Neural cell (in vitro differentiated cells): Measurements from ENCODE around the gene SEC22A. TPM values are rescaled to one million over a fixed set of nuclear protein-coding genes. Genes with fewer than 3 reads are reported as not detected.

Experiments
- H2AFZ ChIP-seq: fragments of 200-600, 300-800 bp; sonication (generic), shearing (Covaris generic); 2 replicates; pipeline ENCODE4 v1.6.0; 2014; ENCODE audit warnings: low read depth, mild to moderate bottlenecking, antibody characterized with exemption, low read length, moderate library complexity
- H3F3A ChIP-seq: fragments of 200-600 bp; shearing (Covaris generic); 2 replicates; pipeline ENCODE4 v1.6.1; 2016; ENCODE audit warnings: mild to moderate bottlenecking, moderate library complexity, mixed read lengths, antibody characterized with exemption, low read length; ENCODE audit not compliant: insufficient read depth, poor library complexity, severe bottlenecking
- H3K27ac ChIP-seq: fragments of 200-600, 300-800 bp; sonication (generic), shearing (Covaris generic); 2 replicates; pipeline ENCODE4 v1.5.1; 2014; ENCODE audit warnings: mild to moderate bottlenecking, low read length, moderate library complexity
- H3K27me3 ChIP-seq: fragments of 300-800, 200-600 bp; sonication (generic), shearing (Covaris generic); 2 replicates; pipeline ENCODE4 v1.6.0; 2014; ENCODE audit warnings: mild to moderate bottlenecking, low read depth, low read length, moderate library complexity; ENCODE audit not compliant: insufficient read depth
- H3K36me3 ChIP-seq: fragments of 300-800, 200-600 bp; sonication (generic), shearing (Covaris generic); 2 replicates; pipeline ENCODE4 v1.5.1; 2014; ENCODE audit warnings: mild to moderate bottlenecking, antibody characterized with exemption, low read length, moderate library complexity; ENCODE audit not compliant: insufficient read depth
- H3K4me2 ChIP-seq: fragments of 300-800, 200-600 bp; sonication (generic), shearing (Covaris generic); 2 replicates; pipeline ENCODE4 v1.6.0; 2014; ENCODE audit warnings: mild to moderate bottlenecking, low read length
- H3K4me3 ChIP-seq: fragments of 300-800, 200-600 bp; sonication (generic), shearing (Covaris generic); 2 replicates; pipeline ENCODE4 v1.5.1; 2014; ENCODE audit warnings: mild to moderate bottlenecking, low read length, moderate library complexity
- H3K79me2 ChIP-seq: fragments of 200-600 bp; shearing (Covaris generic); replicated peaks from 2 replicates; pipeline ENCODE4 v1.6.0; 2014; ENCODE audit warnings: mild to moderate bottlenecking, low read length, moderate library complexity; ENCODE audit not compliant: insufficient read depth
- H3K9ac ChIP-seq: fragments of 300-800, 200-600 bp; sonication (generic), shearing (Covaris generic); 2 replicates; pipeline ENCODE4 v1.6.1; 2016; ENCODE audit warnings: mild to moderate bottlenecking, low read length, mixed read lengths
- H3K9me2 ChIP-seq: fragments of 200-600 bp; shearing (Covaris generic); 2 replicates; pipeline ENCODE4 v1.6.1; 2016; ENCODE audit warnings: mild to moderate bottlenecking, low read length, mixed read lengths; ENCODE audit not compliant: insufficient read depth
- H3K9me3 ChIP-seq: fragments of 200-600, 300-800 bp; sonication (generic), shearing (Covaris generic); 2 replicates; pipeline ENCODE4 v1.6.1; 2016; ENCODE audit warnings: mild to moderate bottlenecking, mixed run types, low read length, moderate library complexity, mixed read lengths
- H4K20me1 ChIP-seq: fragments of 200-600 bp; shearing (Covaris generic); 2 replicates; pipeline ENCODE4 v1.6.1; 2016; ENCODE audit warnings: mild to moderate bottlenecking, mixed run types; ENCODE audit not compliant: insufficient read depth
- CTCF ChIP-seq: fragments of 450-650 bp; IDR thresholded peaks from 2 replicates; pipeline ENCODE4 v1.5.1; 2014; ENCODE audit warnings: antibody characterized with exemption, mild to moderate bottlenecking, moderate library complexity; ENCODE audit not compliant: poor library complexity, severe bottlenecking
- EP300 ChIP-seq: fragments of 450-650 bp; conservative IDR thresholded peaks from 2 replicates; pipeline ENCODE4 v1.6.1; 2014; ENCODE audit warnings: antibody characterized with exemption, mild to moderate bottlenecking, moderate library complexity; ENCODE audit not compliant: poor library complexity, severe bottlenecking
- EZH2 ChIP-seq: fragments of 200-600, 300-800 bp; shearing (Covaris generic), sonication (generic); IDR thresholded peaks from 2 replicates; pipeline ENCODE4 v1.6.1; 2014; ENCODE audit warnings: antibody characterized with exemption, low read length, borderline replicate concordance, mild to moderate bottlenecking; ENCODE audit not compliant: insufficient read depth, poor library complexity, severe bottlenecking
- MXI1 ChIP-seq: fragments of 450-650 bp; conservative IDR thresholded peaks from 2 replicates; pipeline ENCODE4 v1.6.1; 2014; ENCODE audit warnings: antibody characterized with exemption, mild to moderate bottlenecking; ENCODE audit not compliant: poor library complexity, severe bottlenecking
- POLR2AphosphoS5 ChIP-seq: IDR thresholded peaks from 2 replicates; pipeline ENCODE4 v1.6.1; 2012
- RAD21 ChIP-seq: fragments of 450-650 bp; conservative IDR thresholded peaks from 2 replicates; pipeline ENCODE4 v1.6.1; 2014; ENCODE audit warnings: antibody characterized with exemption, mild to moderate bottlenecking, moderate library complexity
- REST ChIP-seq: IDR thresholded peaks from 2 replicates; pipeline ENCODE4 v1.6.1; 2012; ENCODE audit warnings: borderline replicate concordance
- SMC3 ChIP-seq: fragments of 450-650 bp; conservative IDR thresholded peaks from 2 replicates; pipeline ENCODE4 v1.6.1; 2014; ENCODE audit warnings: antibody characterized with exemption, mild to moderate bottlenecking, moderate library complexity; ENCODE audit not compliant: poor library complexity
- TAF1 ChIP-seq: IDR thresholded peaks from 2 replicates; pipeline ENCODE4 v1.6.1; 2012; ENCODE audit warnings: low read depth
- polyA plus RNA-seq: library from polyadenylated mRNA; depleted of rRNA; stranded (reverse); fragments of >200 nt; gene quantifications from 2 replicates; pipeline ENCODE4 v1.2.3, GENCODE V29; 2014

Gene SEC22A
- polyA plus RNA-seq, 1 donor from 2014 or later = 44.0 TPM

GRCh38 chr3:123300056-123300455, 98.3 kb downstream of the SEC22A start:
- H3K36me3 ChIP-seq = no peaks in the 10 kb centered on the region
- H3K27ac ChIP-seq = no peak overlapping the region
- TF ChIP-seq POLR2AphosphoS5 (no peak), SMC3 (no peak), CTCF (no peak), EP300 (no peak), REST (no peak), EZH2 (no peak), RAD21 (no peak), MXI1 (no peak), TAF1 (no peak)
- no peak overlapping the region for H3K4me2 ChIP-seq
- H3K9ac ChIP-seq = no peak overlapping the region
- H3K9me2 ChIP-seq = no peaks in the 10 kb centered on the region
- H2AFZ ChIP-seq = no peak overlapping the region
- H3K79me2 ChIP-seq = no peaks in the 10 kb centered on the region
- H3F3A ChIP-seq = no peaks in the 10 kb centered on the region
- H3K9me3 ChIP-seq = no peaks in the 10 kb centered on the region
- no peaks in the 10 kb centered on the region for H4K20me1 ChIP-seq
- no peaks in the 10 kb centered on the region for H3K27me3 ChIP-seq
- no peak overlapping the region for H3K4me3 ChIP-seq

- no peak overlapping the region for H2AFZ ChIP-seq
- no peak overlapping the region for H3K4me2 ChIP-seq
- H3K9me3 ChIP-seq = no peaks in the 10 kb centered on the region
- no peaks in the 10 kb centered on the region for H3K36me3 ChIP-seq
- no peak overlapping the region for H3K27ac ChIP-seq
- no peaks in the 10 kb centered on the region for H3K27me3 ChIP-seq
- no peaks in the 10 kb centered on the region for H3K9me2 ChIP-seq
- no peak overlapping the region for H3K4me3 ChIP-seq
- H3K79me2 ChIP-seq = no peaks in the 10 kb centered on the region
- no peak overlapping the region for H3K9ac ChIP-seq
- no peak for TF ChIP-seq CTCF
- no peak for TF ChIP-seq SMC3
- no peak for TF ChIP-seq REST
- TF ChIP-seq MXI1 = no peak
- no peak for TF ChIP-seq EZH2
- no peak for TF ChIP-seq RAD21
- TF ChIP-seq EP300 = no peak
- no peak for TF ChIP-seq TAF1
- no peak for TF ChIP-seq POLR2AphosphoS5
- H3F3A ChIP-seq = no peaks in the 10 kb centered on the region
- H4K20me1 ChIP-seq = no peaks in the 10 kb centered on the region
These were observed 98.8 kb downstream of the SEC22A start for GRCh38 chr3:123300583-123300982.
